Measurements from ENCODE around the gene HSPB7.

- TF ChIP-seq POLR2AphosphoS5 (IDR thresholded peaks at IDR 0.05; ENCODE audit: low read depth, low read length) (no peak), POLR2A (IDR thresholded peaks at IDR 0.05; ENCODE audit: low read depth, low read length) (no peak), TAF1 (IDR thresholded peaks at IDR 0.05; ENCODE audit: low read depth, low read length) (no peak), SPI1 (IDR thresholded peaks at IDR 0.05; ENCODE audit: low read depth, low read length) (no peak), POU2F2 (IDR thresholded peaks at IDR 0.05; ENCODE audit: low read depth, low read length) (no peak)
These were observed 45.5 kb upstream of the HSPB7 start for GRCh38 chr1:16063226-16063829.

All from GM12891 (cell line).